Ectodermal cell (in vitro differentiated cells): ENCODE measurements around the gene PRKAR1B.

Experiments
- H3K27ac ChIP-seq: 2 replicates; pipeline ENCODE4 v1.7.0; 2013; ENCODE audit warnings: mild to moderate bottlenecking, low read depth, low read length; ENCODE audit not compliant: insufficient read depth, poor library complexity, severe bottlenecking
- H3K27me3 ChIP-seq: 2 replicates; pipeline ENCODE4 v1.7.0; 2013; ENCODE audit warnings: mild to moderate bottlenecking, low read length; ENCODE audit not compliant: insufficient read depth, control insufficient read depth, poor library complexity, severe bottlenecking
- H3K36me3 ChIP-seq: one replicate; pipeline ENCODE4 v1.7.0; 2013; ENCODE audit warnings: low read length; ENCODE audit not compliant: control insufficient read depth, insufficient read depth
- H3K4me1 ChIP-seq: one replicate; pipeline ENCODE4 v1.7.0; 2013; ENCODE audit warnings: low read length; ENCODE audit not compliant: control insufficient read depth, insufficient read depth
- H3K4me3 ChIP-seq: 2 replicates; pipeline ENCODE4 v1.7.0; 2013; ENCODE audit warnings: low read depth, low read length, control low read depth; ENCODE audit not compliant: insufficient read depth
- H3K9me3 ChIP-seq: 2 replicates; pipeline ENCODE4 v1.7.0; 2013; ENCODE audit warnings: mild to moderate bottlenecking, low read length, moderate library complexity; ENCODE audit not compliant: control insufficient read depth
- WGBS, 2 experiments: methylation state at CpG; one replicate each; pipeline ENCODE4 v1.1.7; 2013; ENCODE audit warnings: missing lambda C conversion rate in 2 of 2; 5-methylcytosine and 5-hydroxymethylcytosine counted together

PRKAR1B gene

GRCh38 chr7:566100-566499 lies 161.0 kb downstream of the PRKAR1B start:
- Histone ChIP-seq H3K4me3 (no peak overlapping the region), H3K27me3 (no peaks in the 10 kb centered on the region), H3K36me3 (no peaks in the 10 kb centered on the region), H3K9me3 (no peaks in the 10 kb centered on the region), H3K27ac (no peak overlapping the region), H3K4me1 (no peaks in the 10 kb centered on the region)
- WGBS, 2 experiments: 93 to 96% methylated on average over 1 of the region's 1 CpG

- Histone ChIP-seq H3K4me3 (no peak overlapping the region), H3K36me3 (no peaks in the 10 kb centered on the region), H3K9me3 (no peaks in the 10 kb centered on the region), H3K27me3 (no peaks in the 10 kb centered on the region), H3K27ac (no peak overlapping the region), H3K4me1 (no peaks in the 10 kb centered on the region)
- WGBS, 2 experiments: 93 to 94% methylated on average over 26 of the region's 26 CpGs
These were observed 162.8 kb downstream of the PRKAR1B start for GRCh38 chr7:564176-564865.

- H3K4me1 ChIP-seq: no peaks in the 10 kb centered on the region
- WGBS, 2 experiments: 90 to 93% methylated on average over 11 of the region's 11 CpGs
- no peaks in the 10 kb centered on the region for H3K27me3 ChIP-seq
- H3K27ac ChIP-seq: no peak overlapping the region
- H3K9me3 ChIP-seq: no peaks in the 10 kb centered on the region
- no peak overlapping the region for H3K4me3 ChIP-seq
- H3K36me3 ChIP-seq: no peaks in the 10 kb centered on the region
These were observed 163.4 kb downstream of the PRKAR1B start for GRCh38 chr7:563629-564170.

GRCh38 chr7:562789-563628 lies 164.1 kb downstream of the PRKAR1B start:
- Histone ChIP-seq H3K27ac (no peak overlapping the region), H3K4me3 (no peak overlapping the region), H3K27me3 (no peaks in the 10 kb centered on the region), H3K36me3 (no peaks in the 10 kb centered on the region), H3K9me3 (no peaks in the 10 kb centered on the region), H3K4me1 (no peaks in the 10 kb centered on the region)
- 93 to 96% methylated on average over 17 of the region's 17 CpGs for WGBS, 2 experiments

GRCh38 chr7:562374-562675 lies 164.8 kb downstream of the PRKAR1B start:
- no peaks in the 10 kb centered on the region for H3K36me3 ChIP-seq
- no peak overlapping the region for H3K4me3 ChIP-seq
- WGBS, 2 experiments: 71 to 75% methylated on average over 7 of the region's 7 CpGs
- no peaks in the 10 kb centered on the region for H3K4me1 ChIP-seq
- H3K27me3 ChIP-seq: no peaks in the 10 kb centered on the region
- H3K27ac ChIP-seq: no peak overlapping the region
- no peaks in the 10 kb centered on the region for H3K9me3 ChIP-seq

- Histone ChIP-seq H3K4me3 (no peak overlapping the region), H3K36me3 (no peaks in the 10 kb centered on the region), H3K4me1 (no peaks in the 10 kb centered on the region), H3K27me3 (no peaks in the 10 kb centered on the region), H3K9me3 (no peaks in the 10 kb centered on the region), H3K27ac (no peak overlapping the region)
- WGBS, 2 experiments: 93 to 94% methylated on average over 44 of the region's 44 CpGs
These were observed 165.3 kb downstream of the PRKAR1B start for GRCh38 chr7:561631-562373.

- WGBS, 2 experiments: 92 to 93% methylated on average over 21 of the region's 21 CpGs
- no peak overlapping the region for H3K4me3 ChIP-seq
- H3K36me3 ChIP-seq: no peaks in the 10 kb centered on the region
- no peaks in the 10 kb centered on the region for H3K9me3 ChIP-seq
- no peak overlapping the region for H3K27ac ChIP-seq
- H3K27me3 ChIP-seq: no peaks in the 10 kb centered on the region
- H3K4me1 ChIP-seq: no peaks in the 10 kb centered on the region
These were observed 166.0 kb downstream of the PRKAR1B start for GRCh38 chr7:560966-561630.

- Histone ChIP-seq H3K4me1 (no peaks in the 10 kb centered on the region), H3K27ac (no peak overlapping the region), H3K36me3 (no peaks in the 10 kb centered on the region), H3K9me3 (no peaks in the 10 kb centered on the region), H3K27me3 (no peaks in the 10 kb centered on the region), H3K4me3 (no peak overlapping the region)
- WGBS, 2 experiments: 95 to 96% methylated on average over 21 of the region's 21 CpGs
These were observed 167.7 kb downstream of the PRKAR1B start for GRCh38 chr7:559396-559705.

GRCh38 chr7:557558-557881 lies 169.6 kb downstream of the PRKAR1B start:
- Histone ChIP-seq H3K27me3 (no peaks in the 10 kb centered on the region), H3K27ac (no peak overlapping the region), H3K9me3 (no peaks in the 10 kb centered on the region), H3K4me3 (no peak overlapping the region), H3K36me3 (no peaks in the 10 kb centered on the region), H3K4me1 (no peaks in the 10 kb centered on the region)
- 96 to 98% methylated on average over 12 of the region's 12 CpGs for WGBS, 2 experiments
